Stimulated activated CD4-positive, alpha-beta T cell treated with anti-CD3 and anti-CD28 coated beads, Interleukin-1b, Interleukin-23, amount 100 ng/mL, for 1 hour (primary cell): Measurements from ENCODE around the gene ERCC2.
"Not testable (repeated sequence)": the region's sequence is repeated elsewhere in the genome, so short reads cannot be mapped to it uniquely, and the experiment has no call there.

Experiments used
- DNase-seq, 2 donors: peaks; one replicate each; pipeline ENCODE4 v3.0.0-alpha.2; 2020; ENCODE audit warnings: low read depth in 2 of 2

Gene ERCC2

DNA sequence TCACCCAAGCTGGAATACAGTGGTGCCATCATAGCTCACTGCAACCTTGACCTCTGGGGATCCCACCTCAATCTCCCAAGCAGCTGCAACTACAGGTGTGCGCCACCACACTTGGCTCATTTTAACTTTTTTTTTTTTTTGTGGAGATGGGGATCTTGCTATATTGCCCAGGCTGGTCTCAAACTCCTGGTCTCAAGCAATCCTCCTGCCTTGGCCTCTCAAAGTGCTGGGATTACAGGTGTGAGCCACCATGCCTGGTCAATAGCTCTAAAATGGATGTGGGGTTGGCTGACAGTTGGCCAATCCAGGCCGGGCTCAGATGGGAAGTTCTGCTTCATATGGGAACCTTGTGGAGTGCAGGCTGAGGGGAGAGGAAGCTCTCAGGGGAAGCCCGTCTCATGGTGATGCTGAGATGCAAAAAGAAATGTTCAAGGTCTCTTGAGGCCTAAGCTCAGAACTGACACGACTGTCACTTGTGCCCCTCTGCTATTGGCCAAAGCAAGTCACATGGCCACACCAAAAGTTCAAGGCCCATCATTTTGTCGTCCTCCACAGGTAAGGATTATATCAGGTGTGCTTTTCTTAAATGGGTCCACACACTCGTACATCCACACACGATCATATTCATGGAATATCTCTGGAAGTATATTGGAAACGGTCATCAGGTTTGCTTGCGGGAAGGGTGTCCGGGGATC, 36.6 kb downstream of the ERCC2 start:
- no peak for DNase-seq

DNA sequence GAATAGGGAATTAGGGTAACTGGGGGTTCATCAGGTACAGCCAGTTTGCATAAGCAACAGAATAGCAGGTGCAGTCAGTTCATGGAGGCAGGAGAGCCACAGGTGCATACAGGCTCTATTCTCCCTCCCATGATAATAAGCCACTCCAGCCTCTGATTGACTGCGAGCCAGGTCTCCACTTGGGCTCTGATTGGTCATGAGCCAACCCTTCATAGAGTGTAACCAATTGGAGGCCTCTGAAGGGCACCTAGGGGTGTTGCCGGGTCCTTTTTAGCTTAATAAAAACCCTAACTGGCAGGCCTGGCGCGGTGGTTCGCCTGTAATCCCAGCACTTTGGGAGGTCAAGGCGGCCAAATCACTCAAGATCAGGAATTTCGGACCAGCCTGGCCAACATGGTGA, 39.0 kb downstream of the ERCC2 start:
- DNase-seq = no peak

DNA sequence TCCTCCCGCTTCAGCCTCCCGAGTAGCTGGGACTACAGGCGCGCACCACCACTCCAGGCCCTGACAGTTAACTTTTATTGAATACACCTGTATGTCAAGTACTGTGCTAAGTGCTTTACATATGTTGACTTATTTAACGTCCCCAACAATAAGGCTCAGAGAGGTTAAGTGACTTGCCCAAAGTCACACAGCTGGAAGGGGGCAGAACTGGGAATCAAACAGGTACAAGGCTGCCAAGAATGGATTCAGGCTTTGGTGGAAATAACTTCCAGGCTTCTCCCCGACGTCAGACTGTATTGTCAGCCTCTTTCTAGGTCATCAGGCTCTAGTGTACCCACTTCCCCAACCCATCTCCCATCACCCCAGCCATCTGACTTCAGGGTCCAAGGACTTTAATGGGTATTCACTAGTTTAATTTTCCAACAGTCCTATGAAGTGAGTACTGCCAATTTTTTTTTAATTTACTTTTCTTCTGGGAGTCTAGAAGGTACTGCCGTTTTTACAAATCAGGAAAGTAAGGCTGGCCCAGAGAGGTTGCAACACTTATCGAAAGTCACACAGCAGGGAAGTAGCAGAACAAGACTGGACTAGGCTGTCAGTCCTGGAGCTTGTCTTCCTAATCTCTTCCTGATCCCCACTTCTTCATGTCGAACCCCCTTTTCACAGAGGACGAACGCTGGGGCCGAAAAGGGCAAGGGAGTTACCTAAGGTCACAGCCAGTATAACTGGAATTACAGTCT, 42.8 kb downstream of the ERCC2 start:
- DNase-seq = no peak

- DNase-seq = no peak
These were observed 45.9 kb downstream of the ERCC2 start for GRCh38 chr19:45324349-45324907.

- no peak for DNase-seq
These were observed 46.7 kb downstream of the ERCC2 start for GRCh38 chr19:45323671-45324081.

GRCh38 chr19:45322744-45323281, 47.6 kb downstream of the ERCC2 start, which contains the start of gene CKM:
Gene CKM (minus strand): TSS chr19:45322875. CDS start chr19:45319713, 3,162 bp downstream.
- no peak for DNase-seq

- no peak for DNase-seq
These were observed 48.1 kb downstream of the ERCC2 start for GRCh38 chr19:45322311-45322710.

DNA sequence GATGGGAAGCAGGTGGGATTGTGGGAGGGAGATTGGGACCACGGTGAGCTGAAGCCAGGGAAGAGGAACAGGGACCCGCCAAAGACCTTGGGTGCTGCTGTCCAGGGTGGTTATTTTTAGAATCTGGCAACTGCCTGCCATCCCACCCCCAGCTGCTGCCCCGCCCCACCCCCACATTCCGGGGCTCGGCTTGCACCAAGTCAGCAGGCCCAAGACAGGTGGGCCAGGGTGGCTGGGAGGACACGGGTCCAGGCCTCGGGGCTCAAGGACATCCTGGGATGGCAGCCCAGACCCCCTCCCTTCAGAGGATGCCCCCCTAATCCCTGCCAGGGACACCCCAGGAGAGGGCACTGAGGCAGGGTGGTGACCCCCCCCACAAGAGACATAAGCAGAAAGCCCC, 48.5 kb downstream of the ERCC2 start:
- no peak for DNase-seq

DNA sequence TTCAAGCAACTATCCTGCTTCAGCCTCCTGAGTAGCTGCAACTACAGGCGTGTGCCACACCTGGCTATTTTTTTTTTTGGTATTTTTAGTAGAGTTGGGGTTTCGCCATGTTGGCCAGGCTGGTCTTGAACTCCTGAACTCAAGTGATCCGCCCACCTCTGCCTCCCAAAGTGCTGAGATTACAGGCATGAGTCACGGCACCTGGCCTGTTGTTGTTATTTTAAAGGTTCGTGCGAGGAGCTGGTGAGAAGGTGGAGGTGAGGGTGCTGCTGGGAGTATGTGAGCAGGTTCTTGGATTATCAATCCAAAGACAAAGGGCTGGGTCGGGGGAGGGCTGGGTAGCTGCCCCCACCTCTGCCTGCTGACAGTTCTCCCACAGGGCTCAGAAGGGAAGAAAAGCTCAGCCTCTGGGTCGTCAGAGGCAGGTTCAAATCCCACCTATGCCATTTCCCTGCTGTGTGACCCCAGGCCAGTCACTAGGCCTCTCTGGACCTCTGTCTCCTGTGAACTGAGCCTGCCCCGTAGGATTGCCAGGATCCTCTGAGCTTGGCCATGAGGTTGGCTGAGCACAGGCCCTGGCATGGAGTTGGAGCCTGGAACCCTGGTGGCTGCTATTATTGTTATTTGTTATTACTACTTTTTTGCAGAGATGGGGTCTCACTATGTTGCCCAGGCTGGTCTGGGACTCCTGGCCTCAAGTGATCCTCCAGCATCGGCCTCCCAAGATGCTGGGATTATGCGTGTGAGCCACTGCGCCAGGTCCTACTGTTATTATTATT, 49.2 kb downstream of the ERCC2 start:
- no peak for DNase-seq

GRCh38 chr19:45315304-45315703, 55.1 kb downstream of the ERCC2 start:
- no peak for DNase-seq

DNA sequence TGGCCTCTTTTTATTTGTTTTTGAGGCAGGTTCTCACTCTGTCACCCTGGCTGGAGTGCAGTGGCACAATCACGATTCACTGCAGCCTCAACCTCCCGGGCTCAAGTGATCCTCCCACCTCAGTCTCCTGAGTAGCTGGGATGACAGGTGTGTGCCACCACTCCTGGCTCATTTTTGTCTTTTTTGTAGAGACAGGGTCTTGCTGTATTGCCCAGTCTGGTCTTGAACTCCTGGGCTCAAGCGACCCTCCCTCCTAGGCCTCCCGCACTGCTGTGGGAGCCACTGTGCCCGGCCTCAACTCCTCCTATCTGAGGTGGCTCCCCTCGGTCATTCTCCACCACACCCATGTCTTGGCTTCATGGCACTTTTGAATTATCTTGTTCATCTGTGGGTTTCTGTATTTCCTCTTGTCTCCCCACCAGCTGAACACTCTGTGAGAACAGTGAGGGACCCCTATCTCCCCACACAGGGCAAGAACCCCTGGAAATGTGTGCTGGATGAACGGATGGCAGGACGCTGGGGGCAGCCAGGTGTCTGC, 55.6 kb downstream of the ERCC2 start:
- no peak for DNase-seq

DNA sequence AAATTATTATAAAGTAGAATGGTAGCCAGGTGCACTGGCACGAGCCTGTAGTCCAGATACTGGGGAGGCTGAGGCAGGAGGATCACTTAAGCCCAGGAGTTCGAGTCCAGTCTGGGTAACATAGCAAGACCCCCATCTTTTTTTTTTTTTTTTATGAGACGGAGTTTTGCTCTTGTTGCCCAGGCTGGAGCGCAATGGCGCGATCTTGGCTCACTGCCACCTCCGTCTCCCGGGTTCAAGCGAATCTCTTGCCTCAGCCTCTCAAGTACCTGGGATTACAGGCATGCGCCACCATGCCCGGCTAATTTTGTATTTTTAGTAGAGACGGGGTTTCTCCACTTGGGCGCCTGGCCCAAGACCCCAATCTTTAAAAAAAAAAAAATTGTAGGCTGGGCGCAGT, 58.1 kb downstream of the ERCC2 start:
- not testable (repeated sequence) for DNase-seq

GRCh38 chr19:45311621-45312020, 58.8 kb downstream of the ERCC2 start:
- no peak for DNase-seq

- DNase-seq = not testable (repeated sequence)
These were observed 61.1 kb downstream of the ERCC2 start for GRCh38 chr19:45309322-45309721.

- no peak for DNase-seq
These were observed 63.0 kb downstream of the ERCC2 start for GRCh38 chr19:45307361-45307760.

DNA sequence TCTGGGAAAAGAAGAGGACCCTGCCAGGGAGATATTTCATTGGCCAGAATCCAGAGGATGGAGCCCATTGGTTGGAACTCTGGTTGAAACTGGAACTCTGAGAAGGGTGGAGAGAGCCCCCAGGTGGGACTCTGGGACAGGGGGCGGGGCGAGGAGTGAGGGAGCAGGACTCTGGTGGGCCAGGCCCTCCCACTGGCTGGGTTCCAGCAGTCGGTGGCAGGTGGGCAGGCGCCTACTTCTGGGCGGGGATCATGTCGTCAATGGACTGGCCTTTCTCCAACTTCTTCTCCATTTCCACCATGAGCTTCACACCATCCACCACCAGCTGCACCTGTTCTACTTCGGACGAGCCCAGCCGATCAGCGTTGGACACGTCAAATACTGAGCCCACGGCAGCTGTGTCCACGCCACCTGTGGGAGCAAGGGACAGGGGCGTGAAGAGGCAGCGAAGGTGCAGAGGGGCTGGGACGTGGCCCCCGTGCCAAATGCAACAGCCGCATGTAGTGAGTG, 63.8 kb downstream of the ERCC2 start:
- no peak for DNase-seq

DNA sequence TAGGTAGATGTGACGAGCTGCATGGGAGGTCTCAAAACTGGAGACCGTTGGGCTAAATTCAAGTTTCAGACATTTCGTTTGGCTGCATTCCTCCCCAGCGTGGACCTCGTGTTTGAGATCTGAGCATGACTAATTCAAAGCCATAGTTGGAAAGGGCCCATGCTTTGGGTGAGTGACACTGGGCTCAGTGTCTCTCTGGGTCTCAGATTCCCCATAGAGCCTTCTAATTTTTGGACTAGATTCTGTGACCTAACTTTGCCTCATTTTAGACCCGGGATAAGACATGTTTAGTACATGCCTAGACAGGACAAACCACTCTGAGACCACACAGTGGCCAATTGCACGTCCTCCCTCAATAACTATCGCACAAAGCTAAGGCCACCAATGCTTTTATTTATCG, 64.3 kb downstream of the ERCC2 start:
- DNase-seq = no peak

GRCh38 chr19:45305421-45305820, 65.0 kb downstream of the ERCC2 start:
- DNase-seq = no peak

DNA sequence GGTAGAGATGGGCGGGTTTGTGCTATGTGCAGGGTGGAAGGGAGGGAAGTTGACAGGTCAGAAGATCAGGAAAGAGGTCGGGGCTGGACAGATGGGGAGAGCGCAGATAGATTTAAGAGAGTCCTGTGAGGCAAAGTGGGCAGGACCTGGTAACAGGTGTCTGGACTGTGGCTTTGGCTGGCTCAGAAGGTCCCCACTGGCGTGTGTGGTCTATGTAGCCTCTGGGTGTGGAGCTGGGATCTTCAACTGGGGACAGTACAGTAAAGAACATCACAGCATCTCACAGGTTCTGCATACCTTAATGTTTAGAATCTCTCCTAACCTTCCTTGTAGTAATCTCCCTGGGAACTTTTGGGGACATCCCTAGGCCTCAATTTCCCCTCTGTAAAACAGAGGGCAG, 65.4 kb downstream of the ERCC2 start:
- DNase-seq = no peak

DNA sequence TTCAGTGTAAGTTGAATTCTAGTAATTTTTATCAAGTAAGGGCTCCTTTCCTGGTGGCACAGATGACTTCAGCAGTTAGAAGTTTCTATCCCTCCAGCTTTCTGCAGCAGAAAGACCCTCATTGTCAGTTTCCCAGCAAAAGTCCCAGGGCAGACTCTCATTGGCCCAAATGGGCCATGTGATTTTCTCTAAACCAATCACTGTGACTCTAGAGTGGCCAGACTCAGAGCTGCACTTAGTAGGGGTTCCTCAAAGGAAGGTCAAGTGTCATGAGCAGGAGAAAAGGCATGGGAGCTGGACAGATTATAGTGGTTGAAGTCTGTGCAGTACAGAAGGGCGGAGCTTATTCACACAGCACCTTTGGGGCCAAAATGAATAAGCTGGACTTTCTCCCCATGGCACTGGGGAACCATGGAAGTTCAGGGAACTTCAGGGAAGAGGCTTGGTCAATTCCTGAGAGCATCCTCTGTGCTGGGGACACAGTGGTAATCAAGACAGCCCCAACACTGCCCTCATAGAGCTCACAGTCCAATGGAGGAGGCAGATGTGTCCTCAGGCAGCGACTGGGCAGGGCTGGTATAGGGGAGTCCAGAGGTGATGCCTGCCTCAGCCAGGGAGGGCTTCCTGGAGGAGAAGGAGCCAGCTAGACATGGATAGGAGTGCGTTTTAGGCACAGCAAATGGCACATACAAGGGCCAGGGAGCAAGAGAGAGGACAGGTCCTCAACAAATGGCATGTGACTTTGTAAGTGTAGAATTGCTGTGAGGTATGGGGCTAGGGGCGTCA, 66.0 kb downstream of the ERCC2 start:
- no peak for DNase-seq
